HG03159 (cell line): ENCODE data around the gene SMAD6.

Experiments used
- ATAC-seq: cut with Tn5 transposase; IDR thresholded peaks from one replicate; pipeline ENCODE4 v1.9.1; 2021; ENCODE audit warnings: mild to moderate bottlenecking, moderate library complexity; ENCODE audit not compliant: unreplicated experiment

The SMAD6 gene

GRCh38 chr15:66739287-66739686, 37.3 kb downstream of the SMAD6 start:
- no peak for ATAC-seq

GRCh38 chr15:66740802-66741201, 38.8 kb downstream of the SMAD6 start:
- no peak for ATAC-seq

GRCh38 chr15:66741646-66742045, 39.6 kb downstream of the SMAD6 start:
- no peak for ATAC-seq

GRCh38 chr15:66742286-66742685, 40.2 kb downstream of the SMAD6 start:
- ATAC-seq, result no peak

- no peak for ATAC-seq
Measured at GRCh38 chr15:66743204-66743603, 41.2 kb downstream of the SMAD6 start.

GRCh38 chr15:66743703-66744536, 41.9 kb downstream of the SMAD6 start:
- ATAC-seq, result no peak

GRCh38 chr15:66744610-66745279, 42.7 kb downstream of the SMAD6 start:
- no peak for ATAC-seq

GRCh38 chr15:66745530-66746230, 43.6 kb downstream of the SMAD6 start:
- no peak for ATAC-seq

- no peak for ATAC-seq
Measured at GRCh38 chr15:66746231-66746605, 44.2 kb downstream of the SMAD6 start.

GRCh38 chr15:66747223-66747622, 45.2 kb downstream of the SMAD6 start:
- ATAC-seq, result no peak

- no peak for ATAC-seq
Measured at GRCh38 chr15:66747886-66748707, 46.1 kb downstream of the SMAD6 start.

- ATAC-seq, result no peak
Measured at GRCh38 chr15:66748708-66749035, 46.6 kb downstream of the SMAD6 start.

GRCh38 chr15:66749841-66750575, 48.0 kb downstream of the SMAD6 start:
- no peak for ATAC-seq

GRCh38 chr15:66750609-66751008, 48.6 kb downstream of the SMAD6 start:
- no peak for ATAC-seq

GRCh38 chr15:66751579-66751978, 49.5 kb downstream of the SMAD6 start:
- no peak for ATAC-seq

GRCh38 chr15:66752078-66752477, 50.0 kb downstream of the SMAD6 start:
- ATAC-seq, result no peak

- ATAC-seq, result no peak
Measured at GRCh38 chr15:66753687-66754377, 51.8 kb downstream of the SMAD6 start.

GRCh38 chr15:66754789-66755188, 52.8 kb downstream of the SMAD6 start:
- ATAC-seq, result no peak

- no peak for ATAC-seq
Measured at GRCh38 chr15:66755298-66756068, 53.4 kb downstream of the SMAD6 start.
